Endothelial cell of coronary artery (primary cell): ENCODE data around the gene OR2G6. TPM values are rescaled to one million over a fixed set of nuclear protein-coding genes. Genes with fewer than 3 reads are reported as not detected.

Source experiments
- total RNA-seq: library from RNA; depleted of rRNA; stranded (reverse); fragments of >200 nt; gene quantifications from 2 replicates; pipeline ENCODE4 v1.2.3, GENCODE V29; 2014

Gene OR2G6
- not detected in 2 replicates for total RNA-seq

DNA sequence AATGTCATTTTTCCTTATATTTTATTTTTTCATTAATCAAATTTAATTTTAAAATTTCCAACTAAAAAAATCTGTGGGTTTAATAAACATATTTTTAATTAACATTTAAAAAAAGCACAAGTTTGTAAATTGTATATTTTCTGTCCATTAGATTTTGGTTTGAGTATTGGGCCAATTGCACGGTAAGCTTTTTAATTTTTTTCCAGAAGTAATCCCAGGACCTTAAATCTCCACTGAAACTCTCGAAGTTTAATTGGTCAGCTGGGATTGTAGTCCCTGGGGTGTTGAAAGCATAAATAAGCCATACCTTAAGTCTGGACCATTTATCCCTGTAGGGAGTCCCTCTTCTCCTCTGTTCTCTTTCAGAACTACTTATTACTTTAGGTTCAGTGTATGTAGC lies at the start of gene OR2G6:
Gene OR2G6, plus strand, starts transcription at position 301 of the 400 bp plus-strand sequence. CDS start 13,574 bp downstream, outside the sequence.

DNA sequence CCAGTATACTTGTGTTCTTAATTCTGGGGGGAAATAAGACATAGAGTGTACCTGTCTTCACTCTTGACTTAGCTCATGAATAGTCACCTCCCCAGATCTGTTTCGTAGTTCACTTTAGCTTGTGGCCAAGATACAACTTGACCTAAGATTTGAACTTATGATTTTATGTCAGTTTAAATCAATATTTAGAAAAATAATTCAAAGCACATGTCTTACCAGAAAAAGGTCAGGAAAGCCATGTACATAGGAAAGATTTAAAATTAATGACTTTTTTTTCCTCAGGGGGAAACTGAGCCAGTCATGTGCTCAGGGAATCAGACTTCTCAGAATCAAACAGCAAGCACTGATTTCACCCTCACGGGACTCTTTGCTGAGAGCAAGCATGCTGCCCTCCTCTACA lies 34.8 kb upstream of the OR2G6 start, which contains the start of gene OR2T3:
Gene OR2T3, plus strand, starts transcription at position 301 of the 400 bp plus-strand sequence. Its CDS starts 0 bp downstream, at position 301.

DNA sequence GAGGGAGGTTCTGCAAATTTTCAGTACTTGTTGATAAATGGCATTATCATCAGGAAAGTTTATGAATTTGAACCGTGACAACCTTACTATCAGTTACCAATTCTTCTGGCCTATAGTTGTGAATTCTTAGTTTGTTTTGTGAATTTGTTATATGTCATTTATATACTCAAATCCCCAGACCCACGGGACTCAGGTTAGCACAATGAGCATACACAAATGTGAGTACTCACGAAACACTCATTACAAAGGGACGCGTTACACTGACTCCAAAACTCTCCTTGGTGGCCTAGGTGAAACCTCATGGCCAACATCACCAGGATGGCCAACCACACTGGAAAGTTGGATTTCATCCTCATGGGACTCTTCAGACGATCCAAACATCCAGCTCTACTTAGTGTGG lies 19.6 kb upstream of the OR2G6 start, which contains the start of gene OR2T5:
Gene OR2T5, plus strand, starts transcription at position 301 of the 400 bp plus-strand sequence. Its CDS starts 0 bp downstream, at position 301.

DNA sequence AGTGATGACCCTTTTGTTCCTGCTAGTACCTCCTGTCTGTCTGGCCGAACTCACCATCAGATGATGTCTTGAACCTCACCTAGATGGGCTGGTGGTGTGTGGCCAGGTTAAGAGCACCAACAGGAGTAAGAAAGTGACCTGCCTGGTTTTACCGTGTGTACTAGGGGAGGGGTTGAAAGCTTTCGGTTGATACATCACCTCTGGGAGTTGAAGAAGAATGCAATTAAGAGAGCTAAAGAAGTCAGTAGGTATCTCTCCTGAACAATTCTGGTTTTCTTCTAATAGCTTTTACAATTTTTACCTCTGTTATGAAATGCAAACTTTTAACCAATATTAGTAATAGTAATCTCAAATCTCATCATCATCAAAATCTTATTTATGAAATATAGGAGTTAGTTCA lies 54.8 kb downstream of the OR2G6 start, which contains the start of gene OR2T29:
Gene OR2T29, minus strand, starts transcription at position 101 of the 400 bp plus-strand sequence. CDS start 3,281 bp downstream, outside the sequence.

DNA sequence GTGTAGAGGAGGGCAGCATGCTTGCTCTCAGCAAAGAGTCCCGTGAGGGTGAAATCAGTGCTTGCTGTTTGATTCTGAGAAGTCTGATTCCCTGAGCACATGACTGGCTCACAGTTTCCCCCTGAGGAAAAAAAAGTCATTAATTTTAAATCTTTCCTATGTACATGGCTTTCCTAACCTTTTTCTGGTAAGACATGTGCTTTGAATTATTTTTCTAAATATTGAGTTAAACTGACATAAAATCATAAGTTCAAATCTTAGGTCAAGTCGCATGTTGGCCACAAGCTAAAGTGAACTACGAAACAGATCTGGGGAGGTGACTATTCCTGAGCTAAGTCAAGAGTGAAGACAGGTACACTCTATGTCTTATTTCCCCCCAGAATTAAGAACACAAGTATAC lies 66.8 kb downstream of the OR2G6 start, which contains the start of gene OR2T34:
Gene OR2T34, minus strand, starts transcription at position 101 of the 400 bp plus-strand sequence. Its CDS starts 0 bp downstream, at position 101.

Other genes with a start within 250 kb of the OR2G6 start
- gene OR2T33, start 230.1 kb upstream of the OR2G6 start, total RNA-seq: not detected in 2 replicates
- not detected in 2 replicates for gene OR2T12, start 204.6 kb upstream of the OR2G6 start, total RNA-seq
- not detected in 2 replicates for gene OR2M7, start 183.5 kb upstream of the OR2G6 start, total RNA-seq
- not detected in 2 replicates for gene OR14C36, start 159.3 kb upstream of the OR2G6 start, total RNA-seq
- not detected in 2 replicates for gene OR2T4, start 146.4 kb upstream of the OR2G6 start, total RNA-seq
- not detected in 2 replicates for gene OR2T6, start 132.3 kb upstream of the OR2G6 start, total RNA-seq
- gene OR2T1, start 105.0 kb upstream of the OR2G6 start, total RNA-seq: not detected in 2 replicates
- not detected in 2 replicates for gene OR2T2, start 62.4 kb upstream of the OR2G6 start, total RNA-seq
- gene OR2T3, start 34.7 kb upstream of the OR2G6 start, total RNA-seq: not detected in 2 replicates
- gene OR2T5, start 19.5 kb upstream of the OR2G6 start, total RNA-seq: not detected in 2 replicates
- gene OR2T29, start 54.7 kb downstream of the OR2G6 start, total RNA-seq: not detected in 2 replicates
- not detected in 2 replicates for gene OR2T34, start 66.7 kb downstream of the OR2G6 start, total RNA-seq
- not detected in 2 replicates for gene OR2T10, start 89.6 kb downstream of the OR2G6 start, total RNA-seq
- gene OR2T11, start 127.0 kb downstream of the OR2G6 start, total RNA-seq: not detected in 2 replicates
- not detected in 2 replicates for gene OR2T35, start 137.2 kb downstream of the OR2G6 start, total RNA-seq
- gene OR2T27, start 147.5 kb downstream of the OR2G6 start, total RNA-seq: not detected in 2 replicates
- not detected in 2 replicates for gene OR14I1, start 194.7 kb downstream of the OR2G6 start, total RNA-seq
- gene LYPD8, start 247.7 kb downstream of the OR2G6 start, total RNA-seq: 0.19 TPM in 1 of 2 replicates, not detected in the other